ENCODE data around the gene CCM2L. TPM values are rescaled to one million over a fixed set of nuclear protein-coding genes. Genes with fewer than 3 reads are reported as not detected.

The CCM2L gene
- total RNA-seq, 1 donor = not detected

GRCh38 chr20:32006053-32006452, 4.2 kb upstream of the CCM2L start:
- no peak for TF ChIP-seq CTCF (IDR thresholded peaks at IDR 0.05; ENCODE audit: insufficient read depth, low read length)
- H3K4me3 ChIP-seq (ENCODE audit: low read depth, low read length) = no peak overlapping the region
- DNase-seq (ENCODE audit: low read depth) = no peak

GRCh38 chr20:32006841-32007786, 3.1 kb upstream of the CCM2L start:
- DNase-seq (ENCODE audit: low read depth) = no peak
- no peak overlapping the region for H3K4me3 ChIP-seq (ENCODE audit: low read depth, low read length)
- no peak for TF ChIP-seq CTCF (IDR thresholded peaks at IDR 0.05; ENCODE audit: insufficient read depth, low read length)

GRCh38 chr20:32007787-32008616, 2.2 kb upstream of the CCM2L start:
- no peak overlapping the region for H3K4me3 ChIP-seq (ENCODE audit: low read depth, low read length)
- no peak for DNase-seq (ENCODE audit: low read depth)
- no peak for TF ChIP-seq CTCF (IDR thresholded peaks at IDR 0.05; ENCODE audit: insufficient read depth, low read length)

- DNase-seq (ENCODE audit: low read depth) = no peak
- no peak for TF ChIP-seq CTCF (IDR thresholded peaks at IDR 0.05; ENCODE audit: insufficient read depth, low read length)
- no peak overlapping the region for H3K4me3 ChIP-seq (ENCODE audit: low read depth, low read length)
Observed at GRCh38 chr20:32009564-32009963, 674 bp upstream of the CCM2L start.

- DNase-seq (ENCODE audit: low read depth) = no peak
- H3K4me3 ChIP-seq (ENCODE audit: low read depth, low read length) = no peak overlapping the region
- TF ChIP-seq CTCF (IDR thresholded peaks at IDR 0.05; ENCODE audit: insufficient read depth, low read length) = no peak
Observed at GRCh38 chr20:32010666-32011065, 428 bp downstream of the CCM2L start.

GRCh38 chr20:32012159-32012688, 2.0 kb downstream of the CCM2L start:
- DNase-seq (ENCODE audit: low read depth) = no peak
- TF ChIP-seq CTCF (IDR thresholded peaks at IDR 0.05; ENCODE audit: insufficient read depth, low read length) = no peak
- H3K4me3 ChIP-seq (ENCODE audit: low read depth, low read length) = no peak overlapping the region
